ENCODE results near the gene MAP1LC3A. TPM values are rescaled to one million over a fixed set of nuclear protein-coding genes. Genes with fewer than 3 reads are reported as not detected.

MAP1LC3A gene
- total RNA-seq, 1 donor from 2014 or later: 67.2 TPM

DNA sequence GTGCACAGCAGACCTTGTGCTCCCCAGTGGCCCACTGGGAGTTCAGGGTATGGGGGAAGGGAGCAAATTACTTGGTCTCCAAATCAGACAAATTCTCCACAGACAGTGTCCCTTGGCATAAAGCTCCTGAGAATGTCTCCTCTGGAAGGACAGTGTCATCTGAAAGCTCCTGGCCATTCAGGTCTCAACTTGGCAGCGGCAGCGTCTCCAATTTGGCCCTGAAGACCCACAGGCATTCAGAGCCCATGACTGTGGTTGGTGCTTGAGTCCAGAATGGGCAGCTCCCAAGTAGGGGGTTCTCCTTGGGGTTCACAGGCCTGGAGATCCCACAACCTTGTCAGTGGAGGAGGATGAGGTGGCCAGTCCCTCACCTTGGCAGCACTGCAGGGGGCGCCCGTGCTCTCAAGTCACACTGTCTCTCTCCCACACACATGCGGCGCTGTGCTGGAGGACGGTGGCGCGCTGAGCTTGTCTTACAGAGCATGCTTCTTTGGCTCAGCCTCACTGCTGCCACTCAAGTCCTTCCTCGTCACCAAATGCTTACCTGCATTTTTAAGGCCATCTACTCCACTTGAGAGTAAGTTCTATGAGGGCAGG lies 21.6 kb upstream of the MAP1LC3A start:
- no peak overlapping the region for H3K4me3 Mint-ChIP-seq (ENCODE audit: unreplicated experiment)
- DNase-seq (ENCODE audit: extremely low spot score, unreplicated experiment): no peak
- no peaks in the 10 kb centered on the region for H3K27me3 Mint-ChIP-seq (ENCODE audit: unreplicated experiment)
- H3K27ac Mint-ChIP-seq (ENCODE audit: unreplicated experiment): no peak overlapping the region
- no peaks in the 10 kb centered on the region for H3K4me1 Mint-ChIP-seq (ENCODE audit: unreplicated experiment)
- no peaks in the 10 kb centered on the region for H3K9me3 Mint-ChIP-seq (ENCODE audit: unreplicated experiment)
- peaks cover 45% of the 10 kb centered on the region for H3K36me3 Mint-ChIP-seq (ENCODE audit: unreplicated experiment)
- TF ChIP-seq, protein P1, sequence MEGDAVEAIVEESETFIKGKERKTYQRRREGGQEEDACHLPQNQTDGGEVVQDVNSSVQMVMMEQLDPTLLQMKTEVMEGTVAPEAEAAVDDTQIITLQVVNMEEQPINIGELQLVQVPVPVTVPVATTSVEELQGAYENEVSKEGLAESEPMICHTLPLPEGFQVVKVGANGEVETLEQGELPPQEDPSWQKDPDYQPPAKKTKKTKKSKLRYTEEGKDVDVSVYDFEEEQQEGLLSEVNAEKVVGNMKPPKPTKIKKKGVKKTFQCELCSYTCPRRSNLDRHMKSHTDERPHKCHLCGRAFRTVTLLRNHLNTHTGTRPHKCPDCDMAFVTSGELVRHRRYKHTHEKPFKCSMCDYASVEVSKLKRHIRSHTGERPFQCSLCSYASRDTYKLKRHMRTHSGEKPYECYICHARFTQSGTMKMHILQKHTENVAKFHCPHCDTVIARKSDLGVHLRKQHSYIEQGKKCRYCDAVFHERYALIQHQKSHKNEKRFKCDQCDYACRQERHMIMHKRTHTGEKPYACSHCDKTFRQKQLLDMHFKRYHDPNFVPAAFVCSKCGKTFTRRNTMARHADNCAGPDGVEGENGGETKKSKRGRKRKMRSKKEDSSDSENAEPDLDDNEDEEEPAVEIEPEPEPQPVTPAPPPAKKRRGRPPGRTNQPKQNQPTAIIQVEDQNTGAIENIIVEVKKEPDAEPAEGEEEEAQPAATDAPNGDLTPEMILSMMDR (IDR thresholded peaks at IDR 0.05): no peak

DNA sequence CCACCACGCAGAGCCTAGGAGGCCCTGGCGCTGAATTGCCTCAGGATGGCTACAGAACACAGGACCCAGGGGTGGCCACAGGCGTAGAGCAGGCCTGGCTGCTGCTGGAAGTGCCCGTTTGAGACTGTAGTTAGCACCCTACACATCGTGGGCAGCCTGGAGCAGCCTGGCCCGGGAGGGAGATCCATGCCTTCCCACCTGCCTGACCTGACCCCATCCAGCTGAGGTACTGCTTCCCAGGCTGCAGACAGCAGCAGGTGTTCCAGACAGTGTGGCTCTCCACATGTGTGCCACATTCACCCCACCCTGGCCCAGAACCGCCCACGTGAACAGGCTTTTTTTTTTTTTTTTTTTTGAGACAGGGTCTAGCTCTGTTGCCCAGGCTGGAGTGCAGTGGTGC lies 20.9 kb upstream of the MAP1LC3A start:
- Mint-ChIP-seq H3K4me1 (ENCODE audit: unreplicated experiment) (no peaks in the 10 kb centered on the region), H3K9me3 (ENCODE audit: unreplicated experiment) (no peaks in the 10 kb centered on the region)

DNA sequence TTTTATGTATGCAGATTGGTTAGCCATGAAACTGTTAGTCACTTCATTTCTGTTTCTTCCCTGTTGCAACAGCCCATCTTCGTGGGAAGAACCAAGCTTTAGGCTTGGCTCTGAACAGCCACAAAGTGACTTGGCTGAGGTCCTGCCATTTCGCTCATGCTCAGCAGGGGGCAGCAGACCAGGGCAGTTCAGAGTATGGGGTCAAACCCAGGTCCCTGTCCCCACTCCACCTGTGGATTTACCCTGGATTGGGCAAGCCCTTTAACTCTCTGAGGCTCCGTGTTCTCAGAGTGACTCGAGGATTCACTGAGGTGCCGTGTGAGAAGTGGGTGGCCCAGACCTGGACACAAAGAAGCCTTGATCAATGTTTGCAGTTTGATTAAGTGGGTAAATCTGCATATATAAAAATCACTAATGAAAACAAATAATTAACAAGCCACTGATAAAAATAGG lies 19.8 kb upstream of the MAP1LC3A start:
- H3K4me1 Mint-ChIP-seq (ENCODE audit: unreplicated experiment): no peaks in the 10 kb centered on the region
- no peaks in the 10 kb centered on the region for H3K27me3 Mint-ChIP-seq (ENCODE audit: unreplicated experiment)
- no peaks in the 10 kb centered on the region for H3K9me3 Mint-ChIP-seq (ENCODE audit: unreplicated experiment)
- no peak for DNase-seq (ENCODE audit: extremely low spot score, unreplicated experiment)
- H3K36me3 Mint-ChIP-seq (ENCODE audit: unreplicated experiment): peaks cover 45% of the 10 kb centered on the region
- TF ChIP-seq, protein P1 (IDR thresholded peaks at IDR 0.05): peak; percentile 72
- no peak overlapping the region for H3K27ac Mint-ChIP-seq (ENCODE audit: unreplicated experiment)
- no peak overlapping the region for H3K4me3 Mint-ChIP-seq (ENCODE audit: unreplicated experiment)

More for the DNA sequence above, 20.9 kb upstream of the MAP1LC3A start:
- TF ChIP-seq, protein P1 (IDR thresholded peaks at IDR 0.05): no peak
- H3K36me3 Mint-ChIP-seq (ENCODE audit: unreplicated experiment): peaks cover 45% of the 10 kb centered on the region
- no peaks in the 10 kb centered on the region for H3K27me3 Mint-ChIP-seq (ENCODE audit: unreplicated experiment)
- no peak overlapping the region for H3K27ac Mint-ChIP-seq (ENCODE audit: unreplicated experiment)
- H3K4me3 Mint-ChIP-seq (ENCODE audit: unreplicated experiment): no peak overlapping the region
- no peak for DNase-seq (ENCODE audit: extremely low spot score, unreplicated experiment)

DNA sequence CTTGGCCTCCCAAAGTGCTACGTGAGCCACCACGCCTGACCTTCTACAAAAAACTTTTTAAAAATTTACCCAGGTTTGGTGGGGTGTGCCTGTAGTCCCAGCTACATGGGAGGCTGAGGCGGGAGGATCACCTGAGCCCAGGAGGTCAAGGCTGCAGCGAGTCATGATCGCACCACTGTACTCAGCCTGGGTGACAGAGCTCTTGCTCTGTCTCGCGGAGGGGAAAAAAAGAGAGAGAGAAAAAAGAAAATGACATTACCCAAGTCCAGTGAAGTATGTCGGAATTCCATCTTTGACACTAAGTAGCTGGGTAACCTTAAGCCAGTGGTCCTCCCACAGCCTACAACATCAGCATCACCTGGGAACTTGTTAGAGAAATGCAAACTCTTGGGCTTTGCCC lies 18.8 kb upstream of the MAP1LC3A start:
- Mint-ChIP-seq H3K27me3 (ENCODE audit: unreplicated experiment) (no peaks in the 10 kb centered on the region), H3K4me1 (ENCODE audit: unreplicated experiment) (no peaks in the 10 kb centered on the region), H3K27ac (ENCODE audit: unreplicated experiment) (no peak overlapping the region), H3K36me3 (ENCODE audit: unreplicated experiment) (peaks cover 38% of the 10 kb centered on the region), H3K4me3 (ENCODE audit: unreplicated experiment) (no peak overlapping the region), H3K9me3 (ENCODE audit: unreplicated experiment) (no peaks in the 10 kb centered on the region)
- no peak for DNase-seq (ENCODE audit: extremely low spot score, unreplicated experiment)
- TF ChIP-seq, protein P1 (IDR thresholded peaks at IDR 0.05): no peak

DNA sequence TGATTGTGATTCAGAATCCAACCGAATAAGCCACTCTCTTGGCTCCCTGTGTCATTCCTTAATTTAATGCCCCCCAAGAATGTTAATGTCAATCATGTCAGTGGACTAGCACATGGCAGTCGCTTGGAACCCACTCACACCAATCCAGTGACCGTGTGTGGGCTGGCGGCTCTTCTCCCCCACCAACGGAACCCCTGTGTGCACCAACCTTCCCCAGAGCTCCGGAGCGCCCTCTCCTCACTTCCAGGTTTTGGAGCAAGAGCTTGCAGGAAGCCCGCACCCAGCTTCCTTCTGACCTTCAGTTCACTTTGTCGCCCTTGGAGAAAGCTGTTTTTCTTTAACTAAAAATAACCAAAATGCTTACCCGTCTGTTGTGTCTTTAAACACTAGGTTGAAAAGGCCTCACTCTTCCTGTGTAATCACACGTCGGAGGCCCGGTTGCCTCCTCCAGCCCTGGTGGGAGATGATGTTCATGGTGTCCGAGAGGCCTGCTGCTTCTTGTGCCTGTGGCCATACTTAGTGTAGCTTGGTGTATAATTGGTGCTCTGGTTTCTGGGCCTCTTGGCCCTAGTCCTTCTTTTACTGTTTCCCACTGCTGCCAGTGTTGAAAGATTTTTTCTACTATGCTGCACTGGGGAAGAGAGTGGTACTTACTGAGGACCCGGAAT lies 17.8 kb upstream of the MAP1LC3A start:
- Mint-ChIP-seq H3K27me3 (ENCODE audit: unreplicated experiment) (no peaks in the 10 kb centered on the region), H3K36me3 (ENCODE audit: unreplicated experiment) (peaks cover 34% of the 10 kb centered on the region), H3K4me3 (ENCODE audit: unreplicated experiment) (no peak overlapping the region), H3K4me1 (ENCODE audit: unreplicated experiment) (no peaks in the 10 kb centered on the region), H3K9me3 (ENCODE audit: unreplicated experiment) (no peaks in the 10 kb centered on the region), H3K27ac (ENCODE audit: unreplicated experiment) (no peak overlapping the region)
- TF ChIP-seq, protein P1 (IDR thresholded peaks at IDR 0.05): no peak
- DNase-seq (ENCODE audit: extremely low spot score, unreplicated experiment): no peak
